CD14-positive monocyte (primary cell): Measurements from ENCODE around the gene ZNF385B. TPM values are rescaled to one million over a fixed set of nuclear protein-coding genes. Genes with fewer than 3 reads are reported as not detected.

Source experiments
- DNase-seq, 3 donors: peaks; one replicate each; pipeline ENCODE4 v3.0.0-alpha.2; 2011 to 2022
- H2AFZ ChIP-seq: 2 replicates; pipeline ENCODE4 v1.6.0; 2012; ENCODE audit warnings: mild to moderate bottlenecking, low read depth, low read length, inconsistent platforms; ENCODE audit not compliant: insufficient read depth, poor library complexity, severe bottlenecking
- H3K27ac ChIP-seq, 2 donors: 1 replicate in 1 of 2; 2 replicates in 1 of 2; pipeline ENCODE4 v1.5.1; 2012 to 2013; ENCODE audit warnings: low read length in 2 of 2, control low read depth in 1 of 2, inconsistent platforms in 1 of 2, low read depth in 1 of 2, mild to moderate bottlenecking in 1 of 2
- H3K27me3 ChIP-seq, 2 donors: one replicate each; pipeline versions ENCODE4 v1.6.0 to v1.6.1; 2011 to 2013; ENCODE audit warnings: low read length in 2 of 2; ENCODE audit not compliant: control insufficient read depth in 2 of 2, insufficient read depth in 2 of 2
- H3K36me3 ChIP-seq, 2 donors: replicated peaks in 1 of 2; 1 replicate in 1 of 2; 2 replicates in 1 of 2; pipeline versions ENCODE4 v1.5.1 to v1.6.1; 2012 to 2013; ENCODE audit warnings: low read length in 2 of 2, control low read depth in 1 of 2, inconsistent platforms in 1 of 2, mild to moderate bottlenecking in 1 of 2; ENCODE audit not compliant: insufficient read depth in 2 of 2, control insufficient read depth in 1 of 2
- H3K4me1 ChIP-seq, 2 donors: 1 replicate in 1 of 2; 2 replicates in 1 of 2; pipeline versions ENCODE4 v1.5.1 to v1.6.1; 2012 to 2013; ENCODE audit warnings: low read length in 2 of 2, control low read depth in 1 of 2, inconsistent platforms in 1 of 2, mild to moderate bottlenecking in 1 of 2, moderate library complexity in 1 of 2; ENCODE audit not compliant: insufficient read depth in 2 of 2, control insufficient read depth in 1 of 2
- H3K4me2 ChIP-seq: replicated peaks from 2 replicates; pipeline ENCODE3; 2012; ENCODE audit warnings: low read length, moderate library complexity, mild to moderate bottlenecking; ENCODE audit not compliant: poor library complexity, severe bottlenecking; ENCODE audit errors: extremely low read depth
- H3K4me3 ChIP-seq, 3 experiments: fragments of 200-600 bp in 1 of 3; sonication (generic) in 1 of 3; replicated peaks in 1 of 3; 1 replicate in 2 of 3; 2 replicates in 1 of 3; pipeline ENCODE4 v1.5.1; 2011 to 2013; ENCODE audit warnings: low read length in 3 of 3, mild to moderate bottlenecking in 3 of 3, control low read depth in 2 of 3, low read depth in 2 of 3, inconsistent platforms in 1 of 3, moderate library complexity in 1 of 3
- H3K79me2 ChIP-seq: 2 replicates; pipeline ENCODE4 v1.6.0; 2012; ENCODE audit warnings: mild to moderate bottlenecking, control low read depth, inconsistent platforms, low read length, moderate library complexity; ENCODE audit not compliant: insufficient read depth
- H3K9ac ChIP-seq: 2 replicates; pipeline ENCODE4 v1.6.0; 2017; ENCODE audit warnings: low read length, mild to moderate bottlenecking; ENCODE audit not compliant: insufficient read depth, poor library complexity, severe bottlenecking
- H3K9me3 ChIP-seq, 2 donors: replicated peaks in 1 of 2; 1 replicate in 1 of 2; 2 replicates in 1 of 2; pipeline versions ENCODE4 v1.5.1 to v1.6.1; 2012 to 2013; ENCODE audit warnings: low read length in 2 of 2, control low read depth in 1 of 2; ENCODE audit not compliant: control insufficient read depth in 1 of 2, insufficient read depth in 1 of 2
- H4K20me1 ChIP-seq: 2 replicates; pipeline ENCODE4 v1.6.0; 2012; ENCODE audit warnings: mild to moderate bottlenecking, low read length, control low read depth, moderate library complexity; ENCODE audit not compliant: insufficient read depth
- H3K27ac Mint-ChIP-seq, 7 donors: one replicate each; pipeline ENCODE4 v1.8.0; 2020; ENCODE audit warnings: mild to moderate bottlenecking in 7 of 7, mixed read lengths in 7 of 7, moderate library complexity in 6 of 7, inconsistent platforms in 2 of 7
- H3K27me3 Mint-ChIP-seq, 3 donors: one replicate each; pipeline ENCODE4 v1.8.0; 2021 to 2022; ENCODE audit warnings: low read depth in 3 of 3, mild to moderate bottlenecking in 3 of 3, mixed read lengths in 3 of 3, moderate library complexity in 3 of 3, inconsistent platforms in 1 of 3
- H3K36me3 Mint-ChIP-seq, 2 donors: one replicate each; pipeline ENCODE4 v1.8.0; 2020; ENCODE audit warnings: mixed read lengths in 2 of 2, inconsistent platforms in 1 of 2, mild to moderate bottlenecking in 1 of 2
- H3K4me1 Mint-ChIP-seq: one replicate; pipeline ENCODE4 v1.8.0; 2020; ENCODE audit warnings: mild to moderate bottlenecking, mixed read lengths
- H3K4me3 Mint-ChIP-seq, 2 donors: one replicate each; pipeline ENCODE4 v1.8.0; 2020; ENCODE audit warnings: mild to moderate bottlenecking in 2 of 2, mixed read lengths in 2 of 2, moderate library complexity in 1 of 2
- H3K9me3 Mint-ChIP-seq, 7 donors: one replicate each; pipeline ENCODE4 v1.8.0; 2020 to 2022; ENCODE audit warnings: mixed read lengths in 7 of 7, mild to moderate bottlenecking in 6 of 7, moderate library complexity in 6 of 7, inconsistent platforms in 2 of 7
- CTCF ChIP-seq: fragments of 200-600 bp; IDR thresholded peaks from one replicate; pipeline ENCODE4 v1.8.0; 2022; ENCODE audit warnings: antibody characterized with exemption, mild to moderate bottlenecking
- WGBS: methylation state at CpG from one replicate; pipeline ENCODE4 v1.1.5; 2013; ENCODE audit warnings: missing lambda C conversion rate; ENCODE audit not compliant: insufficient coverage; 5-methylcytosine and 5-hydroxymethylcytosine counted together
- intact Hi-C, 2 donors: fragments of 100-400 bp; cut with micrococcal nuclease; formaldehyde crosslinking; loops; one replicate each; pipeline versions ENCODE4 v1.15.0 to v1.15.1; 2023
- polyA plus RNA-seq, 3 donors: library from polyadenylated mRNA; depleted of rRNA in 1 of 3; unstranded in 2 of 3; stranded (reverse) in 1 of 3; fragments of 300-500 nt in 2 of 3; fragments of >200 nt in 1 of 3; fragmentation: Illumina TruSeq in 2 of 3; gene quantifications; 1 replicate in 2 of 3; 2 replicates in 1 of 3; pipeline ENCODE4 v1.2.3, GENCODE V29; 2012 to 2021

ZNF385B gene
- polyA plus RNA-seq, 3 donors, result not detected

GRCh38 chr2:179843541-179843940, 17.9 kb downstream of the ZNF385B start:
- no peaks in the 10 kb centered on the region for H3K9me3 ChIP-seq
- no peak overlapping the region for H3K9ac ChIP-seq
- no peak overlapping the region for H2AFZ ChIP-seq
- intact Hi-C loops, result no loop called here
- H3K27ac ChIP-seq, result no peak overlapping the region
- H3K27me3 ChIP-seq, result no peaks in the 10 kb centered on the region
- Mint-ChIP-seq H3K27ac (no peak overlapping the region), H3K9me3 (no peaks in the 10 kb centered on the region), H3K36me3 (no peaks in the 10 kb centered on the region), H3K4me3 (no peak overlapping the region), H3K27me3 (no peaks in the 10 kb centered on the region), H3K4me1 (no peaks in the 10 kb centered on the region)
- H3K4me1 ChIP-seq, result no peaks in the 10 kb centered on the region
- no peaks in the 10 kb centered on the region for H3K79me2 ChIP-seq
- H3K4me2 ChIP-seq, result no peak overlapping the region
- no peaks in the 10 kb centered on the region for H3K36me3 ChIP-seq
- no peak overlapping the region for H3K4me3 ChIP-seq
- TF ChIP-seq CTCF, result no peak
- no peaks in the 10 kb centered on the region for H4K20me1 ChIP-seq
- no peak for DNase-seq

- TF ChIP-seq CTCF, result no peak
- Mint-ChIP-seq H3K4me3 (no peak overlapping the region), H3K36me3 (no peaks in the 10 kb centered on the region), H3K4me1 (no peaks in the 10 kb centered on the region), H3K9me3 (no peaks in the 10 kb centered on the region), H3K27me3 (no peaks in the 10 kb centered on the region), H3K27ac (no peak overlapping the region)
- no peak for DNase-seq
- no peaks in the 10 kb centered on the region for H3K36me3 ChIP-seq
- no peak overlapping the region for H3K9ac ChIP-seq
- no peak overlapping the region for H2AFZ ChIP-seq
- H3K27me3 ChIP-seq, result no peaks in the 10 kb centered on the region
- no peak overlapping the region for H3K4me2 ChIP-seq
- H4K20me1 ChIP-seq, result no peaks in the 10 kb centered on the region
- H3K27ac ChIP-seq, result no peak overlapping the region
- no peaks in the 10 kb centered on the region for H3K9me3 ChIP-seq
- no peaks in the 10 kb centered on the region for H3K79me2 ChIP-seq
- intact Hi-C loops, result no loop called here
- WGBS, result 70% methylated on average over 4 of the region's 4 CpGs
- H3K4me3 ChIP-seq, result no peak overlapping the region
- no peaks in the 10 kb centered on the region for H3K4me1 ChIP-seq
Observed at GRCh38 chr2:179842498-179843153, 18.8 kb downstream of the ZNF385B start.
